Trophoblast cell (in vitro differentiated cells and primary cell): ENCODE measurements around the gene UBXN6.

ENCODE experiments used
- DNase-seq, 2 donors: peaks; one replicate each; pipeline ENCODE4 v3.0.0-alpha.2; 2016
- H2AFZ ChIP-seq: 2 replicates; pipeline ENCODE4 v1.6.1; 2013; ENCODE audit warnings: low read length, moderate library complexity, mild to moderate bottlenecking; ENCODE audit not compliant: insufficient read depth, poor library complexity
- H2AK5ac ChIP-seq: 2 replicates; pipeline ENCODE4 v1.6.1; 2013; ENCODE audit warnings: mild to moderate bottlenecking, low read length
- H2BK120ac ChIP-seq: 2 replicates; pipeline ENCODE4 v1.6.1; 2013; ENCODE audit warnings: low read length, mild to moderate bottlenecking, moderate library complexity; ENCODE audit not compliant: insufficient read depth, poor library complexity
- H2BK12ac ChIP-seq: 2 replicates; pipeline ENCODE4 v1.6.1; 2013; ENCODE audit warnings: mild to moderate bottlenecking, low read length, moderate library complexity
- H2BK5ac ChIP-seq: 2 replicates; pipeline ENCODE4 v1.6.1; 2013; ENCODE audit warnings: low read length, low read depth, moderate library complexity, mild to moderate bottlenecking; ENCODE audit not compliant: poor library complexity
- H3K14ac ChIP-seq: 2 replicates; pipeline ENCODE4 v1.6.1; 2013; ENCODE audit warnings: mild to moderate bottlenecking, low read length
- H3K18ac ChIP-seq: 2 replicates; pipeline ENCODE4 v1.6.1; 2013; ENCODE audit warnings: mild to moderate bottlenecking, low read length
- H3K23ac ChIP-seq: 2 replicates; pipeline ENCODE4 v1.6.1; 2013; ENCODE audit warnings: low read length
- H3K27ac ChIP-seq: 2 replicates; pipeline ENCODE4 v1.5.1; 2013; ENCODE audit warnings: low read depth, mild to moderate bottlenecking, inconsistent platforms, low read length, moderate library complexity
- H3K27me3 ChIP-seq: 2 replicates; pipeline ENCODE4 v1.6.1; 2013; ENCODE audit warnings: inconsistent platforms, mild to moderate bottlenecking, low read length, moderate library complexity; ENCODE audit not compliant: insufficient read depth
- H3K36me3 ChIP-seq, 2 experiments: 1 replicate in 1 of 2; 2 replicates in 1 of 2; pipeline ENCODE4 v1.6.1; 2013; ENCODE audit warnings: low read length in 2 of 2, mild to moderate bottlenecking in 2 of 2, moderate library complexity in 1 of 2; ENCODE audit not compliant: insufficient read depth in 2 of 2, control insufficient read depth in 1 of 2
- H3K4ac ChIP-seq: 2 replicates; pipeline ENCODE4 v1.6.1; 2013; ENCODE audit warnings: low read depth, mild to moderate bottlenecking, low read length, moderate library complexity
- H3K4me1 ChIP-seq, 2 experiments: 1 replicate in 1 of 2; 2 replicates in 1 of 2; pipeline ENCODE4 v1.6.1; 2013; ENCODE audit warnings: low read length in 2 of 2, mild to moderate bottlenecking in 2 of 2, moderate library complexity in 1 of 2; ENCODE audit not compliant: insufficient read depth in 2 of 2, control insufficient read depth in 1 of 2
- H3K4me2 ChIP-seq: 2 replicates; pipeline ENCODE4 v1.6.1; 2013; ENCODE audit warnings: inconsistent platforms, mild to moderate bottlenecking, low read length, moderate library complexity
- H3K4me3 ChIP-seq: 2 replicates; pipeline ENCODE4 v1.5.1; 2013; ENCODE audit warnings: mild to moderate bottlenecking, low read depth, low read length, inconsistent platforms
- H3K79me1 ChIP-seq: one replicate; pipeline ENCODE4 v1.6.1; 2013; ENCODE audit warnings: low read length
- H3K79me2 ChIP-seq: 2 replicates; pipeline ENCODE4 v1.6.1; 2013; ENCODE audit warnings: low read length, mild to moderate bottlenecking; ENCODE audit not compliant: control insufficient read depth, insufficient read depth, poor library complexity
- H3K9ac ChIP-seq: 2 replicates; pipeline ENCODE4 v1.6.1; 2013; ENCODE audit warnings: mild to moderate bottlenecking, low read length
- H3K9me3 ChIP-seq: 2 replicates; pipeline ENCODE4 v1.6.1; 2013; ENCODE audit warnings: low read depth, mild to moderate bottlenecking, control low read depth, inconsistent platforms, low read length; ENCODE audit not compliant: insufficient read depth
- H4K12ac ChIP-seq: 2 replicates; pipeline ENCODE4 v1.6.1; 2013; ENCODE audit warnings: low read depth, mild to moderate bottlenecking, low read length, moderate library complexity
- H4K8ac ChIP-seq: 2 replicates; pipeline ENCODE4 v1.6.1; 2013; ENCODE audit warnings: low read depth, mild to moderate bottlenecking, low read length, moderate library complexity
- H4K91ac ChIP-seq: one replicate; pipeline ENCODE4 v1.6.1; 2013; ENCODE audit warnings: low read depth, mild to moderate bottlenecking, low read length, moderate library complexity
- WGBS: extraction: QIAGEN DNeasy Blood & Tissue Kit; methylation state at CpG from one replicate; pipeline ENCODE4 v1.1.7; 2013; ENCODE audit warnings: missing lambda C conversion rate; ENCODE audit not compliant: insufficient read length, insufficient coverage; ENCODE audit errors: extremely low coverage; 5-methylcytosine and 5-hydroxymethylcytosine counted together

UBXN6 gene

GRCh38 chr19:4429771-4430171, 27.8 kb downstream of the UBXN6 start:
- no CpG with 5 or more reads among the region's 12 CpGs for WGBS
- no peak overlapping the region for H3K9ac ChIP-seq
- no peak overlapping the region for H3K14ac ChIP-seq

DNA sequence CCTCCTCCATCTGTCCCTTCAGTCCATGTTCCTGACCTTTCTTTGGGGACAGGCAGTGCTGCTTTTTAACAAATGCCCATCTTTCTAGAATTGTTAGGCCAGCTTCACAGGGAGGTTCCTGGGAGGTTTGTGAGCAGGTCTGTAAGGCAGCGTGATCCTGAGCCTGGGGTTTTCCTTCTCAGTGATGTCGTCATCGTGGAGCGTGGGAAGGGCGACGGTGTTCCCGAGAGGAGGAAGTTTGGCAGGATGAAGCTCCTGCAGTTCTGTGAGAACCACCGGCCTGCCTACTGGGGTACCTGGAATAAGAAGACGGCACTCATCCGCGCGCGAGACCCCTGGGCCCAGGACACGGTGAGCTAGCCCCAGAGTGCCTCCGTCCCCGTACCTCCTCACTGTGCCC, 28.3 kb downstream of the UBXN6 start:
- Histone ChIP-seq H2AFZ (no peak overlapping the region), H3K4ac (no peak overlapping the region), H3K36me3 (peaks cover 64 to 66% of the 10 kb centered on the region in 2 experiments), H4K12ac (no peak overlapping the region), H3K14ac (no peak overlapping the region), H3K9me3 (peaks cover 1% of the 10 kb centered on the region), H3K79me2 (no peaks in the 10 kb centered on the region), H3K23ac (no peak overlapping the region), H2BK12ac (no peak overlapping the region), H3K4me1 (no peaks in the 10 kb centered on the region), H3K27me3 (no peaks in the 10 kb centered on the region), H3K9ac (no peak overlapping the region), H4K8ac (no peak overlapping the region), H4K91ac (no peak overlapping the region), H3K27ac (no peak overlapping the region), H3K18ac (no peak overlapping the region), H2BK120ac (no peak overlapping the region), H2BK5ac (no peak overlapping the region), H3K79me1 (no peaks in the 10 kb centered on the region), H2AK5ac (no peak overlapping the region), H3K4me2 (no peak overlapping the region), H3K4me3 (no peak overlapping the region)
- DNase-seq, result no peak
- no CpG with 5 or more reads among the region's 16 CpGs for WGBS

More at GRCh38 chr19:4429771-4430171, 27.8 kb downstream of the UBXN6 start:
- H3K36me3 ChIP-seq, result peaks cover 65 to 66% of the 10 kb centered on the region in 2 experiments
- peaks cover 1% of the 10 kb centered on the region for H3K9me3 ChIP-seq
- H3K4me3 ChIP-seq, result no peak overlapping the region
- H3K4me2 ChIP-seq, result no peak overlapping the region
- no peak overlapping the region for H4K12ac ChIP-seq
- no peak overlapping the region for H3K27ac ChIP-seq
- H3K18ac ChIP-seq, result no peak overlapping the region
- H2BK120ac ChIP-seq, result no peak overlapping the region
- no peaks in the 10 kb centered on the region for H3K27me3 ChIP-seq
- no peak overlapping the region for H2BK12ac ChIP-seq
- no peak overlapping the region for H2AFZ ChIP-seq
- no peak for DNase-seq
- H4K91ac ChIP-seq, result no peak overlapping the region
- no peak overlapping the region for H3K4ac ChIP-seq
- H3K79me1 ChIP-seq, result no peaks in the 10 kb centered on the region
- H2AK5ac ChIP-seq, result no peak overlapping the region
- no peak overlapping the region for H3K23ac ChIP-seq
- H4K8ac ChIP-seq, result no peak overlapping the region
- no peaks in the 10 kb centered on the region for H3K4me1 ChIP-seq
- no peaks in the 10 kb centered on the region for H3K79me2 ChIP-seq
- H2BK5ac ChIP-seq, result no peak overlapping the region

DNA sequence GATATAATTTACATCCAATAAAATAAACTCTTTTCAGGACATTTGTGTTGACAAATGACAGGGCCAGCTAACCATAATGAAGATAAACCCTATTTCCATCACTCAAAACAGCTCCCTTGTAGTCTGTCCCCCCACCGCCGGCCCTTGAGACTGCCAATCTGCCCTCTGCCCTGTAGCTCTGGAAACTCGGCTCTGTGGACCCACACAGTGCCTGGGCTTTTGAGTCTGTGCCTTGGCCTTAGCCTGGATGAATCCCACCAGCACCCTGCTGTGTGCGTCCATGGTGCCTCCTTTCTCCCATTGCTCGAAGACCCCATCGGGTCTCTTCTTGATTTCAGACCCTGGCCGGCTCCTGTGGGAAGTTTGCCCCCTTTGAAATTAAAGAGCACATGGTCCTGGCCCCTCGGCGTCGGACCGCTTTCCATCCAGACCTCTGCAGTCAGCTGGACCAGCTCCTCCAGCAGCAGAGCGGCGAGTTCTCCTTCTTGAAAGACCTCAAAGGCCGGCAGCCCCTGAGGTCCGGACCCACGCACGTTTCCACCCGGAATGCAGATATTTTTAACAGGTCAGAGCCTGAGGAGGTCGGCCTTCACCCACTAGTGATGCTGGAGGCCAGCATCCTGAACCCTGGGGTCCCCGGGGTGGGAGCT, 29.1 kb downstream of the UBXN6 start:
- Histone ChIP-seq H3K4me2 (no peak overlapping the region), H3K79me2 (no peaks in the 10 kb centered on the region), H3K27ac (no peak overlapping the region), H3K4ac (no peak overlapping the region), H3K79me1 (no peaks in the 10 kb centered on the region), H2BK12ac (no peak overlapping the region), H2AK5ac (no peak overlapping the region), H3K4me1 (no peaks in the 10 kb centered on the region), H3K18ac (no peak overlapping the region), H3K4me3 (no peak overlapping the region), H4K8ac (no peak overlapping the region), H3K36me3 (peaks cover 65 to 66% of the 10 kb centered on the region in 2 experiments), H2AFZ (no peak overlapping the region), H3K9me3 (peaks cover 1% of the 10 kb centered on the region), H3K9ac (no peak overlapping the region), H2BK5ac (no peak overlapping the region), H2BK120ac (no peak overlapping the region), H3K27me3 (no peaks in the 10 kb centered on the region), H4K91ac (no peak overlapping the region), H4K12ac (no peak overlapping the region), H3K14ac (no peak overlapping the region), H3K23ac (no peak overlapping the region)
- no CpG with 5 or more reads among the region's 20 CpGs for WGBS
- DNase-seq, result no peak

DNA sequence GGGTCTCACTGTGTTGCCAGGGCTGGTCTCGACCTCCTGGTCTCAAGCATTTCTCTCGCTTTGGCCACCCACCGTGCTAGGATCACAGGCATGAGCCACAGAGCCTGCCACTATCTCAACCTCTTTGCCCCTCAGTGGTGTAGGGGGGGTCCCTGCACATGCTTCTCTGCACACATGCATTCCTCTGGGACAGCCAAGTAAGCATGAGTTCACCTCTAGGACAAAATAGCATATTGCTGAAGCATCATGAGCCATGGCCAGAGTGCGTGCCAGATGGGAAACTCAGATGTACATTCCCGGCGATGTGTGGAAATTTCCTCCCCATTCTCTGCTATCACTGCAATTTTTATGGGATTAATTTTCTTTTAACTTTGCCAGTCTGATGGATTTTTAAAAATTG, 32.1 kb downstream of the UBXN6 start:
- Histone ChIP-seq H4K12ac (no peak overlapping the region), H3K79me2 (no peaks in the 10 kb centered on the region), H4K8ac (no peak overlapping the region), H3K9ac (no peak overlapping the region), H2BK12ac (no peak overlapping the region), H2BK5ac (no peak overlapping the region), H3K27ac (no peak overlapping the region), H3K27me3 (no peaks in the 10 kb centered on the region), H3K18ac (no peak overlapping the region), H3K4me3 (no peak overlapping the region), H3K23ac (no peak overlapping the region), H2BK120ac (no peak overlapping the region), H3K79me1 (no peaks in the 10 kb centered on the region), H4K91ac (no peak overlapping the region), H3K36me3 (peaks cover 58 to 60% of the 10 kb centered on the region in 2 experiments), H2AK5ac (no peak overlapping the region), H3K4ac (no peak overlapping the region), H2AFZ (no peak overlapping the region), H3K4me2 (no peak overlapping the region), H3K9me3 (no peaks in the 10 kb centered on the region), H3K14ac (no peak overlapping the region), H3K4me1 (no peaks in the 10 kb centered on the region)
- DNase-seq, result no peak
- WGBS, result no CpG with 5 or more reads among the region's 6 CpGs
